Measurements from ENCODE around the gene CSF2.

CSF2 gene

GRCh38 chr5:132070460-132071337 lies 2.9 kb upstream of the CSF2 start:
- DNase-seq: peak; percentile 48

GRCh38 chr5:132071338-132071707 lies 2.3 kb upstream of the CSF2 start:
- no peak for DNase-seq

GRCh38 chr5:132072070-132072469 lies 1.5 kb upstream of the CSF2 start:
- no peak for DNase-seq

- no peak for DNase-seq
Measured at GRCh38 chr5:132072528-132072927, 1.1 kb upstream of the CSF2 start.

GRCh38 chr5:132074091-132074771 lies 642 bp downstream of the CSF2 start:
- no peak for DNase-seq

GRCh38 chr5:132074772-132075718 lies 1.5 kb downstream of the CSF2 start:
- DNase-seq: no peak

GRCh38 chr5:132075719-132076077 lies 2.1 kb downstream of the CSF2 start:
- DNase-seq: no peak

GRCh38 chr5:132076202-132076830 lies 2.7 kb downstream of the CSF2 start:
- DNase-seq: no peak

- no peak for DNase-seq
Measured at GRCh38 chr5:132076983-132077382, 3.4 kb downstream of the CSF2 start.

- DNase-seq: no peak
Measured at GRCh38 chr5:132079081-132079480, 5.5 kb downstream of the CSF2 start.

GRCh38 chr5:132079619-132080018 lies 6.0 kb downstream of the CSF2 start:
- DNase-seq: no peak

- DNase-seq: no peak
Measured at GRCh38 chr5:132080595-132080994, 7.0 kb downstream of the CSF2 start.

- no peak for DNase-seq
Measured at GRCh38 chr5:132081458-132081857, 7.9 kb downstream of the CSF2 start.

- no peak for DNase-seq
Measured at GRCh38 chr5:132082329-132083023, 8.9 kb downstream of the CSF2 start.

GRCh38 chr5:132083071-132083678 lies 9.6 kb downstream of the CSF2 start:
- DNase-seq: no peak

- no peak for DNase-seq
Measured at GRCh38 chr5:132085686-132086085, 12.1 kb downstream of the CSF2 start.

- DNase-seq: peak; percentile 64
Measured at GRCh38 chr5:132086277-132086794, 12.7 kb downstream of the CSF2 start.

GRCh38 chr5:132087176-132087575 lies 13.6 kb downstream of the CSF2 start:
- no peak for DNase-seq

GRCh38 chr5:132087661-132088060 lies 14.1 kb downstream of the CSF2 start:
- no peak for DNase-seq

GRCh38 chr5:132089363-132089762 lies 15.8 kb downstream of the CSF2 start:
- no peak for DNase-seq

- no peak for DNase-seq
Measured at GRCh38 chr5:132090107-132090506, 16.5 kb downstream of the CSF2 start.
